GM18907 (cell line): ENCODE measurements around the gene IL19.

ENCODE experiments used
- ATAC-seq: cut with Tn5 transposase; IDR thresholded peaks from one replicate; pipeline ENCODE4 v1.9.1; 2021; ENCODE audit warnings: mild to moderate bottlenecking, moderate library complexity; ENCODE audit not compliant: unreplicated experiment

IL19 gene

GRCh38 chr1:206828765-206829164 is 58.2 kb downstream of the IL19 start:
- ATAC-seq = no peak

- ATAC-seq = no peak
These were observed 58.7 kb downstream of the IL19 start for GRCh38 chr1:206829282-206829681.

GRCh38 chr1:206829875-206830274 is 59.3 kb downstream of the IL19 start:
- ATAC-seq = no peak

GRCh38 chr1:206831650-206832049 is 61.1 kb downstream of the IL19 start:
- ATAC-seq = no peak

- ATAC-seq = no peak
These were observed 61.8 kb downstream of the IL19 start for GRCh38 chr1:206832352-206832880.

GRCh38 chr1:206833106-206833680 is 62.6 kb downstream of the IL19 start:
- ATAC-seq = no peak

- no peak for ATAC-seq
These were observed 63.2 kb downstream of the IL19 start for GRCh38 chr1:206833801-206834200.

GRCh38 chr1:206834217-206834616 is 63.6 kb downstream of the IL19 start:
- no peak for ATAC-seq

GRCh38 chr1:206834711-206835110 is 64.1 kb downstream of the IL19 start:
- ATAC-seq = no peak

- ATAC-seq = no peak
These were observed 64.6 kb downstream of the IL19 start for GRCh38 chr1:206835186-206835585.

- ATAC-seq = no peak
These were observed 65.5 kb downstream of the IL19 start for GRCh38 chr1:206836111-206836510.

- no peak for ATAC-seq
These were observed 68.5 kb downstream of the IL19 start for GRCh38 chr1:206839006-206839560.

- ATAC-seq = no peak
These were observed 69.3 kb downstream of the IL19 start for GRCh38 chr1:206839857-206840256.

- ATAC-seq = no peak
These were observed 71.2 kb downstream of the IL19 start for GRCh38 chr1:206841609-206842323.

GRCh38 chr1:206842854-206843253 is 72.3 kb downstream of the IL19 start:
- ATAC-seq = no peak

- no peak for ATAC-seq
These were observed 73.1 kb downstream of the IL19 start for GRCh38 chr1:206843626-206844025.

- ATAC-seq = no peak
These were observed 75.9 kb downstream of the IL19 start for GRCh38 chr1:206846487-206846886.

- no peak for ATAC-seq
These were observed 76.8 kb downstream of the IL19 start for GRCh38 chr1:206847337-206847834.

- ATAC-seq = no peak
These were observed 77.4 kb downstream of the IL19 start for GRCh38 chr1:206847946-206848345.

- ATAC-seq = no peak
These were observed 79.8 kb downstream of the IL19 start for GRCh38 chr1:206850401-206850800.

GRCh38 chr1:206851341-206852010 is 80.9 kb downstream of the IL19 start:
- no peak for ATAC-seq
